Activated CD8-positive, alpha-beta memory T cell treated with anti-CD3 and anti-CD28 coated beads, Interleukin-2, amount 50 U/mL, for 24 hours (primary cell): ENCODE measurements around the gene TRMT2A.

Source experiments
- DNase-seq: peaks from one replicate; pipeline ENCODE4 v3.0.0-alpha.2; 2020; ENCODE audit errors: extremely low read depth

TRMT2A gene

GRCh38 chr22:20105456-20106204 lies 11.4 kb downstream of the TRMT2A start:
- no peak for DNase-seq

GRCh38 chr22:20102203-20102780 lies 14.7 kb downstream of the TRMT2A start:
- DNase-seq: no peak

- DNase-seq: no peak
Observed at GRCh38 chr22:20101638-20102037, 15.4 kb downstream of the TRMT2A start.

GRCh38 chr22:20099099-20099711 lies 17.8 kb downstream of the TRMT2A start:
- no peak for DNase-seq

DNA sequence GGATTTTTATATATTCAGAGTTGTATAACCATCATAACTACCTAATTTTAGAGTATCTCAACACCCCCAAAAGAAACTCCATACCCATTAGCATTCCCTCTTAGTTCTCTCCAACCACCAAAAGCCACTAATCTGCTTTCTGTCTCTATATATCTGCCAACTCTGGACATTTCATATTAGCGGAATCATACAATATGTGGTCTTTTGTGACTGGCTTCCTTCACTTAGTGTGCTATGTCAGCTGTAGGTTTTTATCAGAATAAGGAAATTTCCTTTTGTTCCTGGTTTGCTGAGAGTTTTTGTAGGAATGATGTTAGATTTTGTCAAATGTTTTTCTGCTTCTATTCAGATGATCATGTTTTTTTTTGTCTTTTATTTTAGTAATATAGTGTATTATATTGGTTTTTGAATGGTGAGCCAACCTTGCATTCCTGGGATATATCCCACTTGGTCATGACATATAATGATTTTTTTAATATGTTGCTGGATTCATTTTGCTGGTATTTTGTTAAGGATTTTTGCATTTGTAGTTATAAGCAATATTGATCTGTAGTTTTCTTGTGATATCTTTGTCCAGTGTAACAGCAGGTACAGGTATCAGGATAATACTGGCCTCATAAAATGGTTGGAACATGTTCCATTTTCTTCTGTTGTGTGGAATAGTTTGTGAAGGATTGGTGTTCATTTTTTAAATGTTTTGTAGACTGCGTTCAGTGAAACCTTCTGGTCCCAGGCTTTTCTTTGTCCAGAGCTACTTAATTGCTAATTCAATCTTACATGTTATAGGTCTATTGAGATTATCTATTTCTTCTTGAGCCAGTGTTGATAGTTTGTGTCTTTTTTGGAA lies 20.2 kb downstream of the TRMT2A start:
- DNase-seq: no peak

- no peak for DNase-seq
Observed at GRCh38 chr22:20095521-20095920, 21.5 kb downstream of the TRMT2A start.

GRCh38 chr22:20094197-20094807 lies 22.7 kb downstream of the TRMT2A start:
- DNase-seq: no peak

- no peak for DNase-seq
Observed at GRCh38 chr22:20093418-20094196, 23.4 kb downstream of the TRMT2A start.

- no peak for DNase-seq
Observed at GRCh38 chr22:20092477-20092854, 24.6 kb downstream of the TRMT2A start.

- no peak for DNase-seq
Observed at GRCh38 chr22:20091690-20092476, 25.1 kb downstream of the TRMT2A start.

- no peak for DNase-seq
Observed at GRCh38 chr22:20090730-20091240, 26.2 kb downstream of the TRMT2A start.

DNA sequence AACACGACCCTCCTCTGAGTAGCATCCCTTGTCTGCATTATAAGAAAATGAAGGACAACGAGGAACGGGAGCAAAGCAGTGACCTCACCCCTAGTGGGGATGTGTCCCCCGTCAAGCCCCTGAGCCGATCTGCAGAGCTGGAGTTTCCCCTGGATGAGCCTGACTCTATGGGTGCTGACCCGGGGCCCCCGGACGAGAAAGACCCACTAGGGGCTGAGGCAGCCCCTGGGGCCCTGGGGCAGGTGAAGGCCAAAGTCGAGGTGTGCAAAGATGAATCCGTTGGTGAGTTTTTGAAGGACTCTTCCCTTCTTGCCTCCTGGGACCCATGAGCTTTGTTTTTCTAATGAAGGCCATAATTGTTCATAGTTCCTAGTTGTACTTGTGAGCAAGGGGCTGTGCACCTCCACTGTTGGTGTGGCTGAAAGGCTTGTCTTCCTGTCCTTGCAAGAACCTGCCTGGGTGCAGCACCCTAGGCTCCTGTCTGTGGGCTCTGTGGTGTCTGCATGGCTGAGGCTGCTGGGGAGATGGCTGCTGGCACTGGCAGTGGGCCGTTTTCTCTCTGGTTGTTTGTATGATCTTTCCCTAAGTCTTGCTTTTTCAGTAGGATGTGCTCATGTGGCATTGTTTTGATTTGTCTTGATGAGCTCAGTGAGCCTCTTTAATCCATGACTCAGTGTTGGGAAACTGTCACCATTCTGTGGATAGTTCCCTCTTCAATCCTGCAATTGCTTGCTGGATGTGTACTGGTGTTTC lies 26.9 kb downstream of the TRMT2A start:
- DNase-seq: no peak

GRCh38 chr22:20089226-20089976 lies 27.6 kb downstream of the TRMT2A start:
- DNase-seq: no peak

GRCh38 chr22:20088263-20088648 lies 28.8 kb downstream of the TRMT2A start:
- no peak for DNase-seq

DNA sequence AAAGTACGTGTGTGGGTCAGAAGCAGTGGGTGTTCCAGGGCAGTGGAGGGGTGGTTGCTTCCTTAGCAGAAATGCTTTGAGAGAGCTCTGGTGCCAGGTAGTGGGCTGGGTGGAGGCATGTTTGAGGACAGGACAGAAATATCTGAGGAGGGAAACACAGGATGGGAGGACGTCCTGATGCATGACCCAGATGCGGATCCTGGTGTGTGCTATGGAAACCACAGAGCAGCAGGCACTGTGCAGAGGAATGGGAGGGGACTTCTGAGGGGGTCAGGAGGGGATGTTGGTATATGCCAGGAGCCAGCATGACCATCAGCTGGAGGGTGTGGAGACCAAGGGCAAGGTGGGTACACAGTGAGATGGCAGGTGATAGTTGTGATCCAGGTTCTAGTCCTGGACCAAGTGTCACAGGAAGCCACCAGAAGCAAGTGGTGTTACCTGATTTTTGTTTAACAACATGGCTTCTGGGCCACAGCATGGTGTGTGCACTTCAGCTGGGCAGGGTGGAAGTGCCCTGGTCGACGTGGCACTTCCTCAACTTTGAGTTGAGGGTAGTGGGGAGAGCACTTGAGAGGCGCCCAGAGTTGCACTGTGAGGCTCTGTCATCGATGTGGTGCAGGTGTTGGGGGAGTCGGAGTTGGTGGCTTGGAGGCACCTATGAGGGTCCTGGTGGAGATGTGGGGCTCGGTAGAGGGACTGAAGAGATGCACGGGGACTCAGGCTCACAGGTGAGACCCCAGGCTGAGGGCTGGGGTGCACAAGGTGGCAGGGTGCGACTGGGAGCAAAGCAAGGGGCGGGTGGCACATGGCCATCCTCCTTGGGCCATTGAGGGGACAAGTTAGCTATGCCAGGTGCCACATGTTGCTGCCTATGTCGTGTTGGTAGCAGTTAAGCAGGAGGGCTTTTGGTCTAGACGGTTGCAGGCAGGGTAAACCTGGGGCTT lies 29.4 kb downstream of the TRMT2A start:
- DNase-seq: no peak

DNA sequence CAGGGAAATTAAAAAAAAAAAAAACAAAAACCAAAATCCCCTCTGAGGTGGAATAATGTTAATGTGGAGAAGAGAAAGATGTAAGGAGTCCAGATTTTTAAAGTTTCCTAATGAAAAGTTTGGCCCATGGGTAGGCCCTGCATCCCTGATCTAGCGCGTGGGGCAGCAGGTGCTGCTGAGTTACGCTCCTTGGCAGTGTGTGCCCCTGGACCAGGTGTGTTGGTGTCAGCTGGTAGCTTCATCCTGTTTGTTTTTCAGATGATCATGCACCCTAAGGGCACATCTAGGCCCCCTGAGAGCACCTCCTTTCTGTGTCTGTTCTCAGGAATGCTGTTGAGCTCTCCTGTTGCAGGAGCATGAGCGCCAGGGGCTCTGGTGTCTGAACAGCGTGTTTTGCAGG lies 30.3 kb downstream of the TRMT2A start:
- no peak for DNase-seq

GRCh38 chr22:20086101-20086599 lies 30.9 kb downstream of the TRMT2A start:
- DNase-seq: no peak
